IPS DF 19.7 (cell line): ENCODE data around the gene LRMDA.

Source experiments
- DNase-seq: peaks from one replicate; pipeline ENCODE4 v3.0.0-alpha.2; 2013; ENCODE audit warnings: low read depth, low spot score

Gene LRMDA

GRCh38 chr10:76021398-76021797 is 590.0 kb downstream of the LRMDA start:
- DNase-seq = no peak

- DNase-seq = no peak
These were observed 590.9 kb downstream of the LRMDA start for GRCh38 chr10:76022366-76022765.

DNA sequence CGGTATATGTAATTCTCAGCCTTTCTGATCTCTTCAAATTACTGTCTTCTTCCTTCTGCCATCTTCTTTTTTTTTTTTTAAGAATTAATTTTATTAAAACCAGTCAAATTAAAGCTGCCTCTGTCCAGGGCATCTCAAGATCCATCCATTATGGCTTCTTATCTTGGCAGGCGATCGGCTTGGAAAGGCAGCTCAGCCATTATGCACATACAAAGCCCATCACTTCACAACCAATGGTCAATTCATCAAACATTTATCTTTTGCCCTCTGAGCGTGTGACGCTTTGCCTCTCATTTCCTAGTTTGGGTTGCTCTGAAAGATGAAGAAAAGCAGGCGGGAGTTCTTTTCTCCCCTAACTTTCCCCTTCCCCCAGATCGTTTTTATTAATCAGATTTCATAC is 591.6 kb downstream of the LRMDA start:
- no peak for DNase-seq

DNA sequence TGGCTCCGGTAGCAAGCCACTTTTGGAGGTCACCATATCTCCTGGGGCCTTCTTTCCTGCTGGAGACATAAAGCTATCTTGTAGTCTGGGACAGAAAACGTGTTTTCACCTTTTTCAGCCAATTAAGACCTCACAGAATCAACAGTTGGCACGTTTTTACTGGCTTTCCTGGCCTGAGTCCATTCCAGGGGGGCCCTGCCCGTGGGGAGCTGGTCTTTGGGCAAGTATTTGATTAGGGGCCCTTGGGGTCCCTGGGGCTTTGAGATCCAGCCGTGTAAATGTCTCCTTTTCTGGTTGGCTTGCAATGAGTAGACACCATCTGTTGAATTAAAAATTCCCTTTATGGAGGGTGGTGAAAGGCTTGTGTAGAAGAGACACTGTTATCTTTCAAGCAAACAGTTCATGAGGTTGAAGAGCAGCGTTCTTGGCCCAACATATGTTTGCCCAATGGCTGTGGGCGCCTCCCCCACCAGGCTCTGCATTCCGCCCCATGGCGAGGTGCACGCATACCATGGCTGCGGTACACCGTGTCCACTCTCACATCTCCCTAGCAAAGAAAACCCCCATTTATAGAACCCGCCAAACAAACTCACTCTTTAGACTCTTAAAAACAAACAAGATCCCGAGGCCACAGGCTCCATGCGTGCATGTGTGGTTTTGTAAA is 593.2 kb downstream of the LRMDA start:
- DNase-seq = no peak

GRCh38 chr10:76025124-76025477 is 593.7 kb downstream of the LRMDA start:
- DNase-seq = no peak

GRCh38 chr10:76026176-76026771 is 594.9 kb downstream of the LRMDA start:
- DNase-seq = no peak

DNA sequence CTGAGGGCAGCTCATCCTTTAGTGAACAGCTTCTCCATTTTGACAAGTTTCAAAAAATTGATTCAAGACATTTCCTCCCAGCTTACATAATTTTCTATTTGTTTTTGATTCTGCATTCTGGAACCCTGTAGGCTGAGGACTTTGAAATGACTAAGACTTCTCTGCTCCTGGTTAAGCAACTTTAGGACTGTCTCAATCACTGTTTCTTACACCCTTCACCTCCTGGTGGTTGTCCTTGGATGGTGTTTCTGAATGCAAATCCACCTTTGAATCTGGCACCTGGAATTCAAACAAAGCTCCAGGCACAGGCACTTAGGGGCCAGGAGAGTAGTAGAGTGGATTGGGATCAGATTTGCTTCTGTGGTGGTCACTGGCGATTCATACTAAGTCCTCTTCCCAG is 595.5 kb downstream of the LRMDA start:
- no peak for DNase-seq

- no peak for DNase-seq
These were observed 598.4 kb downstream of the LRMDA start for GRCh38 chr10:76029782-76030181.

DNA sequence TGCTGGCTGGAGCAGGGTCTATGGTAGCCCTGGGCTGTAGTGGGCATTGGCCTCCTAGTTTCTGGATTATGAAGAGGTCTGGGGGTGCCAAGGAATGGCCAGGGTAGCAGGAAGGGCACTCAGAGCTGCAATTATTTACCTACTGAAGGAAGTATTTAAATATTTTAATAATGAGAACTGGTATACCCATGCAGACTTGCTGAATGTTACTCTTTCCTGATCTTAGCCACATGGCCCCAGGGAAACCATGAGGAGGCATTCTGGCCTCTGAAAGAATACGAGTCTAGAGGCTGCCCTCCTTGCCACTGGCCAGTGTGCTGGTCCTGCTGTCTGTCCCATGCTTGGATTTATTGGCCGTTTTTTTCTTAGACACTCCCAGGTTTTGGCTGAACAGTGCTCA is 599.7 kb downstream of the LRMDA start:
- no peak for DNase-seq

GRCh38 chr10:76031769-76032699 is 600.6 kb downstream of the LRMDA start:
- DNase-seq = no peak

- no peak for DNase-seq
These were observed 601.2 kb downstream of the LRMDA start for GRCh38 chr10:76032700-76033039.

DNA sequence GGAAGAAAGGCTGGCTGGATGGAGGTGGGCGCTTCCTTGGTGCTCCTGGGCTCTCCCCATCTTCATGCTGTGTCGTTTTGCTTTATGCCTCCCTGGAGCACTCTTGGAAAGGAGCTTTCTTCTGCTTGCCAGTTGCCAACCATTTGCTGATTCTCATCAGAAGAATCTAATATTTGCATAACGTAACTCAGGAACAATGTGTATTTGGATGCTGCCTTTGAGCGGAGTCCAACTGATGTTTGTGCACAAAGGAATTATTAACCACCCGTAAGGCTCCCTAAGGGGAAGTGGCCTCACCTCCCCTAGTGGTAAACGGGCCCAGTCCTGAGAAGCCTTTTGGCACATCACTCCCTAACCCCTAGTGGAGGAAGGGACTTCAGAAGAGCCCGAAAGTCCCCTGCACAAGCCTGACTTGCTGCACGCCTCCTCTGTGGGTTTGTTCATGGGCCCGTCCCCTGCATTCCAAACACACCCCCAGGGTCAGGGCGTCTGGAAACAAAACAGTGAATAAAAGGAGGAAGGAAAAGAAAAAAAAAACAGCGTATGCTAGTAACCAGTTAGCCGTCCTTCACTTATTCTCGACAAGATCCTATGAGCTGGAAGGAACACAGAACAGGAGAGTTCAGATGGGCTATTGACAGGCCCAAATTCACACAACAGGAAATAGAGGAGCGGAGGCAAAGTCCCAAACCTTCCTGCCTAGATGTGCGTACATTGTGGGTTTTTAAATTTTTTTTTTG is 602.2 kb downstream of the LRMDA start:
- no peak for DNase-seq

- DNase-seq = no peak
These were observed 603.2 kb downstream of the LRMDA start for GRCh38 chr10:76034353-76035205.

- no peak for DNase-seq
These were observed 604.0 kb downstream of the LRMDA start for GRCh38 chr10:76035206-76036110.

GRCh38 chr10:76036111-76036940 is 604.9 kb downstream of the LRMDA start:
- no peak for DNase-seq

DNA sequence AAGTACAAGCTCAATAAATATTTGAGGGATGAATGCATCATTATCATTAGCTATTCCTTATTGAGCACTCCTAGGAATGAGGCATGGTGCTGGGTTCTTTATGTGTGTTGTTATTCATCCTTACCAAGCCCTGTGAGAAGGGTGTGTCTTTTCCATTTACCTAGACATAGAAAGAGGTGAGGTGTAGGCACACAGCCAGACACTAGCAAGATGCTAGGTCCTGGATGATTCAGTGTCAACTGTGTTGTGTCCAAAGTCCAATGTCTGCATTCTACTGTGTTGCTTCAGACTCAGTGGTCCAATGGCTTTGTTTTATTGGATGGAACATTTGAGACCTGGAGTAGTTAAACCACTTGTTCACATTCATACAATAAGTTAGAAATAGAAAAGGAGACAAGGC is 605.5 kb downstream of the LRMDA start:
- DNase-seq = no peak

DNA sequence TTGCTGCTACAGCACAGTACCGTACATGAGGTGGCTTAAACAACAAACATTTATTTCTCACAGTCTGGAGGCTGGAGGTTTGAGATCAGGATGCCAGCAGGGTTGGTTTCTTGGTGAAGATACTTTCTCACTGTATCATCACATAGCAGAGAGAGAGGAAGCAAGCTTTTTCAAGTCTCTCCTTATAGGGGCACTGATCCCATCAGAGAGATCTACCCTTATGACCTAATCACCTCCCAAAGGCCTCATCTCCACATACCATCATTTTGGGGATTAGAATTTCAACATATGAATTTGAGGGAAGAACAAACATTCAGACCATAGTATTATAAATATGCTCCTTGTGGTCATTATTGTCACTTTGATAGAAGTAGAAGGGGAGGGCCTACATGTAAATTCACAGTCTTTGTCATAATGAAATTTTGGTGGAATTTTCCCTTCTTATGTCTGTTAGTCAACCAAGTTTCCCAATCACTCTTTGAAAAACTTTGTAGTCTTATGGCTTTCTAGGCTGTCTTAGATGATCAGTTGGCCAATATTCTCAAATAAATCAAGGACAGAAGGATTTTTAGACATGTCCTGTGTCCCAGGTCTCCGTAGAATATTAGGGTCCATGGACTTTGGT is 606.2 kb downstream of the LRMDA start:
- DNase-seq = no peak

- DNase-seq = no peak
These were observed 607.3 kb downstream of the LRMDA start for GRCh38 chr10:76038696-76039095.
